ENCODE results near the gene THSD4. TPM values are rescaled to one million over a fixed set of nuclear protein-coding genes. Genes with fewer than 3 reads are reported as not detected.

The THSD4 gene
- total and polyA plus RNA-seq, 2 of the 4 experiments (the other 2 are of a cell fraction), result 25.5 to 31.1 TPM

DNA sequence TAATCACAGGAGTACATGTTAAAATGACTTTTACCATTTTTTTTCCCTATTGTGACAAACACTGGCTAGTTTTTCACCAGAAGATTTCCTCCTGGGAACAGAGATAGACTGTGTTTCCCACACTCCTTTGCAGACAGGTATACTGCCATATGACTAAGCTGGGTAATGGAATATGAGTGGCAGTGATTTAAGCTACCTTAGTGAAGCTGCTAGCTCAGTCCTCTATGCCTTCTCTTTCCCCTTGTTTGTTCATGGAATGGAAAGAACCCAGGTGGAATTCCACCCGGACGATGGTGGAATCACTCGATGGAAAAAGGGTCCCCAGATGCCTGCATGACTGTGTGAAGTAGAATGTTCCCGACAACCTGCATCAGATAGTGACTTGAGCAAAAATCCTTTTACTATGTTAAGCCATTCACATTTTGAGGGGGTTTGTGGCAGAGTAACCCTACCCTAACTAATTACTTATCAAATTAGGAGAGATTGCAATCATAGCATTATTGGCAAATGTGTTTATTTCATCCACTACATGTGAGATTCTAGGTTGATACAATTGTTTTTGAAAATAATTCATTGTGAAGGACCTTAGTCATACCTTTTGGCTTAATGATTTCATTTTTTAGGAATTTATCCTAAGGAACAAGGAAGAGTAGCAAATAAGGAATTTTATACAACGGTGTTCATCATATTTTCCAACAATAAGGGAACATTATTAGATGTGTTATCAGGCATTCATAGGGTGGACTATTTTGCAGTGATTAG is 16.5 kb downstream of the THSD4 start (continued):
- TF ChIP-seq NFE2L2 (IDR thresholded peaks at IDR 0.05; ENCODE audit: low read depth, low read length), result no peak

- CTCF ChIA-PET, result no interaction called here
- no peaks in the 10 kb centered on the region for H3K9me3 ChIP-seq (ENCODE audit: control insufficient read depth, insufficient read depth, low read length)
- H3K79me1 ChIP-seq (ENCODE audit: low read depth in 1 of 2, low read length in 2 of 2), result peaks cover 39 to 80% of the 10 kb centered on the region in 2 experiments
- no peak overlapping the region for H3K18ac ChIP-seq (ENCODE audit: low read depth, low read length)
- H2AFZ ChIP-seq (replicated peaks; ENCODE audit: low read length, poor library complexity), result no peak overlapping the region
- H3K4me3 ChIP-seq (ENCODE audit: insufficient read depth, low read depth, low read length), result no peak overlapping the region
- intact Hi-C loops (cut with micrococcal nuclease) (no loop called here), dilution Hi-C loops (cut with HindIII; ENCODE audit: low sequenced_read_pairs, unreplicated experiment) (no loop called here), in situ Hi-C loops (cut with MboI; ENCODE audit: low sequenced_read_pairs) (no loop called here)
- peaks cover 10% of the 10 kb centered on the region; the same call in 1 of the 2 replicates for H4K20me1 ChIP-seq (ENCODE audit: insufficient read depth, low read length)
- H3K4me2 ChIP-seq (ENCODE audit: low read depth, low read length), result no peak overlapping the region
- no peak overlapping the region for H3K9ac ChIP-seq (ENCODE audit: low read depth, low read length)
- H2BK20ac ChIP-seq (ENCODE audit: low read depth, low read length), result peak overlapping the region; percentile 33; the same call in 1 of the 2 replicates
- DNase-seq (no peak), ATAC-seq (ENCODE audit: low read depth) (no peak)
- H4K8ac ChIP-seq (ENCODE audit: low read depth in 2 of 2, low read length in 2 of 2), result no peak overlapping the region
- no peak overlapping the region for H3K23ac ChIP-seq (ENCODE audit: low read depth, low read length)
- H3K14ac ChIP-seq (replicated peaks; ENCODE audit: low read depth, low read length), result no peak overlapping the region; the same call in 1 of the 2 replicates
- no peak overlapping the region for H3K27ac ChIP-seq (ENCODE audit: insufficient read depth, low read length)
- no peak overlapping the region; the same call in 1 of the 2 replicates for H3K4ac ChIP-seq (ENCODE audit: low read depth, low read length)
- WGBS, 2 experiments (ENCODE audit: extremely low coverage in 2 of 2, insufficient read length in 1 of 2), result 61% methylated on average over 2 of the region's 12 CpGs; no CpG with 5 or more reads in 1 of the 2 experiments
- peak overlapping the region; percentile 5; the same call in 1 of the 2 replicates for H2AK5ac ChIP-seq (ENCODE audit: low read depth, low read length)
- no TSS peak for BruUV-seq (replicated peaks)
- H4K5ac ChIP-seq (ENCODE audit: low read depth, low read length), result no peak overlapping the region
- no peak overlapping the region for H2BK15ac ChIP-seq (ENCODE audit: low read depth, low read length)
- no peaks in the 10 kb centered on the region for H3K27me3 ChIP-seq (ENCODE audit: control insufficient read depth, insufficient read depth, low read length)
- no peak overlapping the region for H3K56ac ChIP-seq (ENCODE audit: extremely low read depth, insufficient read depth, low read length)
- peaks cover 19% of the 10 kb centered on the region for H3K4me1 ChIP-seq (ENCODE audit: control insufficient read depth, insufficient read depth, low read length)
- H2AK9ac ChIP-seq (replicated peaks; ENCODE audit: low read depth, low read length, poor library complexity), result peak overlapping the region; percentile 34
- H4K91ac ChIP-seq (ENCODE audit: insufficient read depth, low read depth, low read length), result no peak overlapping the region
- H3K36me3 ChIP-seq (ENCODE audit: control insufficient read depth, insufficient read depth, low read length), result no peaks in the 10 kb centered on the region
- H2BK5ac ChIP-seq (ENCODE audit: low read depth, low read length, poor library complexity, severe bottlenecking), result no peak overlapping the region
- H2BK120ac ChIP-seq (ENCODE audit: low read depth, low read length), result peak overlapping the region; percentile 3; the same call in 1 of the 2 replicates
- POLR2A ChIA-PET (ENCODE audit: unreplicated experiment), result no interaction called here
- peaks cover 41% of the 10 kb centered on the region for H3K9me1 ChIP-seq (ENCODE audit: insufficient read depth, low read length)
- no peak for TF ChIP-seq RCOR1 (IDR thresholded peaks at IDR 0.05; ENCODE audit: insufficient replicate concordance, low read length)
- TF ChIP-seq BHLHE40 (IDR thresholded peaks at IDR 0.05; ENCODE audit: low read depth, low read length), result no peak
- no peak for TF ChIP-seq CEBPB (IDR thresholded peaks at IDR 0.05; ENCODE audit: low read depth, low read length)
- no peak for TF ChIP-seq RAD21 (IDR thresholded peaks at IDR 0.05; ENCODE audit: low read length)
- no peak for TF ChIP-seq MAFK (IDR thresholded peaks at IDR 0.05; ENCODE audit: low read depth, low read length)
- TF ChIP-seq CHD1 (IDR thresholded peaks at IDR 0.05; ENCODE audit: low read depth, low read length), result no peak
- TF ChIP-seq, protein P1, sequence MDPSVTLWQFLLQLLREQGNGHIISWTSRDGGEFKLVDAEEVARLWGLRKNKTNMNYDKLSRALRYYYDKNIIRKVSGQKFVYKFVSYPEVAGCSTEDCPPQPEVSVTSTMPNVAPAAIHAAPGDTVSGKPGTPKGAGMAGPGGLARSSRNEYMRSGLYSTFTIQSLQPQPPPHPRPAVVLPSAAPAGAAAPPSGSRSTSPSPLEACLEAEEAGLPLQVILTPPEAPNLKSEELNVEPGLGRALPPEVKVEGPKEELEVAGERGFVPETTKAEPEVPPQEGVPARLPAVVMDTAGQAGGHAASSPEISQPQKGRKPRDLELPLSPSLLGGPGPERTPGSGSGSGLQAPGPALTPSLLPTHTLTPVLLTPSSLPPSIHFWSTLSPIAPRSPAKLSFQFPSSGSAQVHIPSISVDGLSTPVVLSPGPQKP (IDR thresholded peaks at IDR 0.05; ENCODE audit: borderline replicate concordance, low read depth, low read length), result no peak
- TF ChIP-seq FOS (IDR thresholded peaks at IDR 0.05; ENCODE audit: low read depth, low read length), result no peak
- no peak for TF ChIP-seq MXI1 (IDR thresholded peaks at IDR 0.05; ENCODE audit: borderline replicate concordance, low read depth, low read length)
- no peak for TF ChIP-seq RFX5 (IDR thresholded peaks at IDR 0.05; ENCODE audit: low read depth, low read length)
- no peak for TF ChIP-seq SMC3 (IDR thresholded peaks at IDR 0.05; ENCODE audit: low read depth, low read length)
- no peak for TF ChIP-seq CTCF (conservative IDR thresholded peaks at IDR 0.05; ENCODE audit: low read depth, low read length)
Measured at GRCh38 chr15:71133747-71134472, 18.6 kb downstream of the THSD4 start.

All from IMR-90 (cell line).